Measurements from ENCODE around the gene TMEM88.

DNA sequence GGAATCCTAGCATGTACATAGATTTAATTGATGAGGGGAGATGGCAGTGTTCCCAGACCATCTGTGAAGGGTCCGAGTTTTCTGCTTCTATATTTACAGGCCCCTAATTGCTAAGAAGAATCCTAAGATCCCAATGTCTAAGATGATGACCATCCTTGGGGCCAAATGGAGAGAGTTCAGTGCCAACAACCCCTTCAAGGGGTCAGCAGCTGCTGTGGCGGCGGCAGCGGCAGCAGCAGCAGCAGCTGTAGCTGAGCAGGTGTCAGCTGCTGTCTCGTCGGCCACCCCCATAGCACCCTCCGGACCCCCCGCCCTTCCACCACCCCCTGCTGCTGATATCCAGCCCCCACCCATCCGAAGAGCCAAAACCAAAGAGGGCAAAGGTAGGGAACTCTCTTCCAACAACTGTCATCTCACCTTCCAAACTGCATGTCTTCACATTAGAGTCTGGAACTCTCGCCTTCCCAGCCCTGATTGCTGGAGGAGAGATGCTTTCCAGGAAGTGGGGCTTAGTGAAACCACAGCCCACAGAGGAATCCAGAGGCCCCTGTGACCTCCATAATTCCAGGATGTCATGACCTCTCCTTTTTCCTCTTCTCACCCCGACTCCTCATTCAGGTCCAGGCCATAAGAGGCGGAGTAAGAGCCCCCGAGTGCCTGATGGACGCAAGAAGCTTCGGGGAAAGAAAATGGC, 38.5 kb downstream of the TMEM88 start:
- no peak for TF ChIP-seq GLIS3 (CRISPR knock-in tag; IDR thresholded peaks at IDR 0.05)
- no peak for TF ChIP-seq ZNF565 (CRISPR knock-in tag; conservative IDR thresholded peaks at IDR 0.05; ENCODE audit: low read depth)
- TF ChIP-seq, protein P1, sequence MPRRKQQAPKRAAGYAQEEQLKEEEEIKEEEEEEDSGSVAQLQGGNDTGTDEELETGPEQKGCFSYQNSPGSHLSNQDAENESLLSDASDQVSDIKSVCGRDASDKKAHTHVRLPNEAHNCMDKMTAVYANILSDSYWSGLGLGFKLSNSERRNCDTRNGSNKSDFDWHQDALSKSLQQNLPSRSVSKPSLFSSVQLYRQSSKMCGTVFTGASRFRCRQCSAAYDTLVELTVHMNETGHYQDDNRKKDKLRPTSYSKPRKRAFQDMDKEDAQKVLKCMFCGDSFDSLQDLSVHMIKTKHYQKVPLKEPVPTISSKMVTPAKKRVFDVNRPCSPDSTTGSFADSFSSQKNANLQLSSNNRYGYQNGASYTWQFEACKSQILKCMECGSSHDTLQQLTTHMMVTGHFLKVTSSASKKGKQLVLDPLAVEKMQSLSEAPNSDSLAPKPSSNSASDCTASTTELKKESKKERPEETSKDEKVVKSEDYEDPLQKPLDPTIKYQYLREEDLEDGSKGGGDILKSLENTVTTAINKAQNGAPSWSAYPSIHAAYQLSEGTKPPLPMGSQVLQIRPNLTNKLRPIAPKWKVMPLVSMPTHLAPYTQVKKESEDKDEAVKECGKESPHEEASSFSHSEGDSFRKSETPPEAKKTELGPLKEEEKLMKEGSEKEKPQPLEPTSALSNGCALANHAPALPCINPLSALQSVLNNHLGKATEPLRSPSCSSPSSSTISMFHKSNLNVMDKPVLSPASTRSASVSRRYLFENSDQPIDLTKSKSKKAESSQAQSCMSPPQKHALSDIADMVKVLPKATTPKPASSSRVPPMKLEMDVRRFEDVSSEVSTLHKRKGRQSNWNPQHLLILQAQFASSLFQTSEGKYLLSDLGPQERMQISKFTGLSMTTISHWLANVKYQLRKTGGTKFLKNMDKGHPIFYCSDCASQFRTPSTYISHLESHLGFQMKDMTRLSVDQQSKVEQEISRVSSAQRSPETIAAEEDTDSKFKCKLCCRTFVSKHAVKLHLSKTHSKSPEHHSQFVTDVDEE (CRISPR knock-in tag; IDR thresholded peaks at IDR 0.05): no peak
- no peak for TF ChIP-seq SNAI2 (CRISPR knock-in tag; IDR thresholded peaks at IDR 0.05)
